Activated naive CD4-positive, alpha-beta T cell treated with anti-CD3 and anti-CD28 coated beads, Interleukin-2, amount 10 ng/mL, durations not matched to agents 7 days and 5 days (primary cell): ENCODE data around the gene PIAS4.

Source experiments
- CTCF ChIA-PET: fragments of 350-600 bp; sonication (Branson Sonifier 250); formaldehyde crosslinking; loops from one replicate; lab custom pipeline; 2021; ENCODE audit warnings: antibody characterized with exemption; lab: Charles Lee
- DNase-seq: peaks from one replicate; pipeline ENCODE4 v3.0.0-alpha.2; 2020
- H3K27ac Mint-ChIP-seq: one replicate; pipeline ENCODE4 v1.8.0; 2021; ENCODE audit warnings: mild to moderate bottlenecking, moderate library complexity, mixed read lengths
- H3K27me3 Mint-ChIP-seq: one replicate; pipeline ENCODE4 v1.8.0; 2021; ENCODE audit warnings: mild to moderate bottlenecking, mixed read lengths
- H3K36me3 Mint-ChIP-seq: one replicate; pipeline ENCODE4 v1.8.0; 2021; ENCODE audit warnings: mixed read lengths
- H3K4me1 Mint-ChIP-seq: one replicate; pipeline ENCODE4 v1.8.0; 2021; ENCODE audit warnings: mixed read lengths
- H3K4me3 Mint-ChIP-seq: one replicate; pipeline ENCODE4 v1.8.0; 2021; ENCODE audit warnings: mild to moderate bottlenecking, moderate library complexity, mixed read lengths
- H3K9me3 Mint-ChIP-seq: one replicate; pipeline ENCODE4 v1.8.0; 2021; ENCODE audit warnings: mixed read lengths

PIAS4 gene

DNA sequence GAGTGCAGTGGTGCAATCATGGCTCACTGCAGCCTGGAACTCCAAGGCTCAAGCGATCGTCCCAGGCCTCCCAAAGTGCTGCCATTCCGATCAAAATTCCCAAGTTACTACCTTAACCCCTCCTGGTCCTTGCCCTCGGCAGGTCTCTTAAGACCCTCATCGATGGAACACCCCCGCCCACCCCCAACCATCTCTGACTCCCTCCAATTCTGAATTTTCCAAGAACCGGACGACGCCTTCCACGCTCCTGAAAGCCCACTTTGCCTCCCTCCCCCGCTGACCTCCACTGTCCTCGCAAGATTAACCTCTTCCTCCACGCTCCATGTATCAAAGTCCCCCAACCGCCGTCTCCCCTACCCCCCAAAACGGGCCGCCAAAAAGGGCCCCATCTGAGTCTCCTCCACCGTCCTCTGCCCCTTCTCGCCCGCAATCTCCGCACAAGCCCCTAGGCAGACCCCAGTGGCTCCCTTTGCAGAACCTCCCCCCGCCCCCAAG is 37.2 kb upstream of the PIAS4 start:
- Mint-ChIP-seq H3K27me3 (no peaks in the 10 kb centered on the region), H3K9me3 (no peaks in the 10 kb centered on the region), H3K36me3 (peaks cover 19% of the 10 kb centered on the region), H3K27ac (peak overlapping the region; percentile 59), H3K4me1 (peaks cover 29% of the 10 kb centered on the region), H3K4me3 (peak overlapping the region; percentile 90)
- CTCF ChIA-PET, result interaction anchor here (1.1 kb wide), 1 partner anchor 17 kb away, joined by 5 read pairs; no protein-coding TSS in a partner anchor
- DNase-seq, result no peak

DNA sequence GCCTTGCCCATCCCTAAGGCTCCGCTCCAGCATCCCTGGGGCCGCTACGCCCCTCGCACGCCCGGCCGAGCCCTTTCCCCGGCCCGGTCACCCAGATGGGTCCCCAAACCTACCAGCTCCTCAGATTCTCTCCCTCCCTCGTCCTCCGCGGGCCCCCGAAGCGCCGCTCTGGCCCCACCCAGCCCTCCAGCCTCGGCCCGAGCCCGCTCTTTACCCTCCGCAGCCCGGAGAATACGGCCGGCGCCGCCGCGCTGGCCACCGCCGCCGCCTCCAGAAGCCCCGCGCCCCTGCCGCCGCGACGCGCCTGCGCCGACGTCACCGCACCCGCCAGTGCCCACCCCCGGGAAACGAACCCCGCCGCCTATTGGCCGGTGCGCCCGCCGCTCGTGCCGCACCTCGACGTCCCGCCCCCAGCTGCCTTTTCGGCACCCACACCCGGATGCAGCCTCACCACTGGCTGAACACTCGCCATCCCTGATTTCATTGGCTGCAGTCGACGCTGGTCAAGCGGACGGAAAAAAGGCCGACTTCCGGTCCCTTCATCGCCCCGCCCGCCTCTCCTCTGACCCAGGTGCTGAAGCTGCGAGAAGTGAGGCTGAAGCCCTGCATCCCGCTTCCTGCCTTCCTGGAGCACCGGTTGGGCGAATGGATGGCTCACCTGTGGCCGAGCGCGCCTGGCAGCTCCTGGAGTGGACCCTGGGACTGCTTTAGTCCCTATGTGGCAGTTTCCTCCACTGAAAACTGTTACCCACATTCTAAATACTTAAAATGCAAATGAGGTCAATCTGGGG is 36.5 kb upstream of the PIAS4 start, which contains the start of gene DAPK3:
DAPK3 (minus strand) TSS at position 292 of the 791 bp plus-strand sequence. CDS start 1,364 bp downstream, outside the sequence.
- peaks cover 29% of the 10 kb centered on the region for H3K4me1 Mint-ChIP-seq
- H3K36me3 Mint-ChIP-seq, result peaks cover 24% of the 10 kb centered on the region
- H3K9me3 Mint-ChIP-seq, result no peaks in the 10 kb centered on the region

DNA sequence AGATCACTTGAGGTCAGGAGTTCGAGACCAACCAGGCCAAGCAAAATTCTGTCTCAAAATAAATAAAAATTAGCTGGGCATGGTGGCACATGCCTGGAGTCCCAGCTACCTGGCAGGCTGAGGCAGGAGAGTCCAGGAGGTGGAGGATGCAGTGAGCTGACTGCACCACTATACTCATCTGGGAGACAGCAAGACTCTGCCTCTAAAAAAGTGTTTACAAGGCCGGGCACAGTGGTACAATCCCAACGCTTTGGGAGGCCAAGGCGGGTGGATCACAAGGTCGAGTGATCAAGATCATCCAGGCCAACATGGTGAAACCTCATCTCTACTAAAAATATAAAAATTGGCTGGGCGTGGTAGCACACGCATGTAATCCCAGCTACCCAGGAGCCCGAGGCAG is 32.4 kb upstream of the PIAS4 start:
- H3K4me3 Mint-ChIP-seq, result no peak overlapping the region
- no peak overlapping the region for H3K27ac Mint-ChIP-seq

More for the DNA sequence above, 36.5 kb upstream of the PIAS4 start, which contains the start of gene DAPK3:
- Mint-ChIP-seq H3K4me3 (peak within 1 kb of the TSS; percentile 90), H3K27ac (peak within 1 kb of the TSS; percentile 89), H3K27me3 (no peaks in the 10 kb centered on the region)
- CTCF ChIA-PET, result interaction anchor here (0.8 to 1.1 kb wide), 2 partner anchors 13 to 17 kb away, joined by 3 to 5 read pairs; no protein-coding TSS in a partner anchor
- DNase-seq, result peak; percentile 96

DNA sequence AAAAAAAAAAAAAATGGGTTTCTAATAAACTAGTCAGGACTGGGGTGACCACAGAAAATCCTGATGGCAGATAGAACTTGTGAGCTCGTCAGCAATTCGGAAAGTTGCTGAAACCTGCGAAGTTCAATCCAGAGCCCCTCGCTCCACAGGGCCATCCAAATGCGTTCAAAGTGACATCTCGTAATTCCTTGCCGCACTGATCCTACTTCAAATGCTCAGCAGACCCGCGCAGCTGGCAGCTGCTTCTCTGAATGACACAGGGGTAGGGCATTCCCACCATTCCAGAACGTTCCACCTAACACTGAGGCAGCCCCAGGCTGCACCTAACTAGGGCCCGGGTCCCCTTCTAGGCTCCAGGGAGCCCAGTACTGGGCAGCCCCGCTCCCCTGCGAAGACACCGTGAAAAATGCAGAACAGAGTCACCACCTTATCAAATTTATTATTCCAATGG is 31.9 kb upstream of the PIAS4 start:
- Mint-ChIP-seq H3K4me3 (no peak overlapping the region), H3K27ac (no peak overlapping the region), H3K4me1 (peaks cover 14% of the 10 kb centered on the region), H3K36me3 (peaks cover 32% of the 10 kb centered on the region), H3K27me3 (no peaks in the 10 kb centered on the region), H3K9me3 (no peaks in the 10 kb centered on the region)
- CTCF ChIA-PET, result no interaction called here
- no peak for DNase-seq

More for the DNA sequence above, 32.4 kb upstream of the PIAS4 start:
- no peaks in the 10 kb centered on the region for H3K27me3 Mint-ChIP-seq
- peaks cover 32% of the 10 kb centered on the region for H3K36me3 Mint-ChIP-seq
- H3K4me1 Mint-ChIP-seq, result peaks cover 19% of the 10 kb centered on the region
- CTCF ChIA-PET, result no interaction called here
- DNase-seq, result no peak
- no peaks in the 10 kb centered on the region for H3K9me3 Mint-ChIP-seq

DNA sequence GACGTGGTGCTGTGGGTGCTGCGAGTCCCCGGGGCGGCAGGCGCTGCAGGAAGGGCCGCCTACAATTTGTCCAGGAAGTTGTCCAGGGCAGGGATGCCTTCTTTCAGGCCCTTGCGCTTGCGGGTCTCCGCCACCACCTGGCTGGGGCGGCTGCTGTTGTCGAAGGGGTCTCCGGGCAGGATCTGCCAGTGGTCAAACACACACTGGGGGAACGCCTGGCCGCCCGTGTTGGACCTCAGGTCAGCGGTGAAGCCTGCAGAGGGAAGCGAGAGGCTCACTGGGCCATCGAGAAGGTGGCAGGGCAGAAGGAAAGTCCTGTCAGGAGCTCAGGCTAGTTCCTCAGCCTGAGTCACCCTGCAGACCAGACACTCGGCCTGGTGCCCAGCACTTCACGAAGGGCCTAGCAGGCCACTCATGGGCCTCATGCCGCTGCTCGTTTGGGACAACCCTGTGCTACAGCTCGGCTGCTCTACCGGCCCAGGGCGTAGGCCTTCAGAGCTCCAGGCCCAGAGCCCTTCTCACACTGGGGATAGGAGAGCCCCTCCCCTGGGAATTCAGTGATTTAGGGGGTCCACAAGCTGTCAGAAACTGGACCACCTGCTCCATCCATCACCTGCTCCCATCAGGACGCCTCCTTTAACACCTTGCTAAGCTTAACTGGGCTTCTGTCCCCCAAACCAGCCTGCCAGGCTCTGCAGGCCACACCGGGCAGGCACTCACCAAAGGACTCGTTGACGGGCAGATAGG is 30.9 kb upstream of the PIAS4 start:
- H3K36me3 Mint-ChIP-seq, result peaks cover 37% of the 10 kb centered on the region
- CTCF ChIA-PET, result no interaction called here
- no peak overlapping the region for H3K4me3 Mint-ChIP-seq
- no peaks in the 10 kb centered on the region for H3K27me3 Mint-ChIP-seq
- no peak overlapping the region for H3K27ac Mint-ChIP-seq
- H3K4me1 Mint-ChIP-seq, result peaks cover 12% of the 10 kb centered on the region
- no peak for DNase-seq
- H3K9me3 Mint-ChIP-seq, result no peaks in the 10 kb centered on the region

DNA sequence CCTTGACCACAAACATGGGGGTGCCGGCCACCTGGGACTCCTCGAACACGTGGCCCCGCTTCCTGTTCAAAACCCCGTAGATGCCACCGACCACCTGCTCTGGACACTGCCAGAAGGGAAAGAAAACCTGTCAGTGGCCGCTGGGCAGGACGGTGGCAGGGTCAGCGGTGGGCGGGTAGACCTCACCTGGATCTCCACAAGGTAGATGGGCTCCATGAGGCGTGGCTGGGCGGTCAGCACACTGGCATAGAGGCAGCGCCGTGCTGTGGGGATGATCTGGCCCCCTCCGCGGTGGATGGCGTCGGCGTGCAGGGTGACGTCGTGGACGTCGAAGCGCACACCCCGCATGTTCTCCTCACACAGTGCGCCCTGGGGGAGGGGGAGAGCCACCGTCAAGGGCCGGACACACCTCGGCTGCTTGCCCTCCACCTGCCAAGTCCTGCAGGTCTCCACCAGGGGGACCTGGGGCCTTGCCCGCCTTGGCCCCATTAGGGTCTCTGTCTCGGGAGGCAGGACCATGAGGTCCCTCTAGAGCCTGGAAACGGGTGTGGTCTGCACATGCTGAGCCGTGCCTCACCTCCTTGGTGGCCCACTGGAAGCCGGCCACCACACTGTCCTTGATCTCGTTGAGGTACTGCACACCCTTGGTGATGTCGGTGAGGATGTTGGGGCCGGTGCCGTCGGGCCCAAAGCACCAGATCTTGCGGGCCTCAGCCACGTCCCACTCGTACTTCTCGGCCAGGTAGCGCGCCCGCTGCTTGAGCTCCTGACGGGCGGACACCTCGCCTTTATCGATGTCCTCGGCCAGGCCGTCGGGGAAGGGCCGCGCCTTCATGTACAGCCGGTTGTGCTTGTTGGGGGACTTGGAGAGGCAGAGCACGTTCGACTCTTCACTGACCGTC is 30.0 kb upstream of the PIAS4 start:
- Mint-ChIP-seq H3K27ac (no peak overlapping the region), H3K36me3 (peaks cover 45% of the 10 kb centered on the region), H3K9me3 (no peaks in the 10 kb centered on the region), H3K4me3 (no peak overlapping the region), H3K4me1 (peaks cover 13% of the 10 kb centered on the region), H3K27me3 (no peaks in the 10 kb centered on the region)
- CTCF ChIA-PET, result no interaction called here
- no peak for DNase-seq

DNA sequence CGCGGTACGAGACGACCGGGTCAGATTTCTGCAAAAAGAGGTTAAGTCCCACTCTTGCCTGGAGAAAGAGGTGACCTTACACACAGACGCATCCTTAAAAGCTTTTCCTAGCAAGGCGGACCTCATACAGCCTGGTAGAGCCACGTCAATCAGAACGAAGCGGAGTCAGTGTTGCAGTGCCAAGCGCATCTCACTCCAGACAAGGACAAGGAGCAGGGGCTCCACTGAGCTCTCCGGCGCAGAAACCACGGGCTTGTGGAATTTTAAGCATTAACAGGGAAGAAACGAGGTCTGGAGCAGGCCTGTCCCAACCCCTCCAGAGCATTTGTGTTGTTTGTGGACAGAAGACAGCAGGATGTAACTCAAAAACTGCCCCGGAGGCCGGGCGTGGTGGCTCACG is 29.4 kb upstream of the PIAS4 start:
- Mint-ChIP-seq H3K9me3 (no peaks in the 10 kb centered on the region), H3K4me1 (peaks cover 20% of the 10 kb centered on the region), H3K4me3 (no peak overlapping the region), H3K36me3 (peaks cover 49% of the 10 kb centered on the region), H3K27me3 (no peaks in the 10 kb centered on the region), H3K27ac (no peak overlapping the region)
- CTCF ChIA-PET, result no interaction called here
- no peak for DNase-seq

DNA sequence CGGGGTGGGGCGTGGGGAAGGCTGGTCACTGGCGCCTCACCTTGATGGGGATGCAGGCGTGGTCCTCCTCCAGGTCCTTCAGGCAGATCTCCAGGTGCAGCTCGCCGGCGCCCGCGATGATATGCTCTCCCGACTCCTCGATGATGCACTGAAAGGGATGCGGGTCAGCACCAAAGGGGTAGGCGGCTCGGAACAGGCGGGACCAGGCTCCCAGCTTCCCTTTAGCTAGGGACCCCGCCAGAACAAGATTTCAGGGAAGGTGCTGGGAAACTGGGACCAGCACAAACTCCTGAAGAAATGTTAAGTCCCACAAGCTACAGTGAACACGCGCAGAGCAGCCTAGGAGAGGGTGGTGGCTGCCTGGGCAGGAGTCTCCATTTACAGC is 28.3 kb upstream of the PIAS4 start:
- Mint-ChIP-seq H3K9me3 (no peaks in the 10 kb centered on the region), H3K27ac (no peak overlapping the region), H3K4me1 (peaks cover 31% of the 10 kb centered on the region), H3K27me3 (no peaks in the 10 kb centered on the region), H3K4me3 (no peak overlapping the region), H3K36me3 (peaks cover 59% of the 10 kb centered on the region)
- no peak for DNase-seq
- CTCF ChIA-PET, result no interaction called here

DNA sequence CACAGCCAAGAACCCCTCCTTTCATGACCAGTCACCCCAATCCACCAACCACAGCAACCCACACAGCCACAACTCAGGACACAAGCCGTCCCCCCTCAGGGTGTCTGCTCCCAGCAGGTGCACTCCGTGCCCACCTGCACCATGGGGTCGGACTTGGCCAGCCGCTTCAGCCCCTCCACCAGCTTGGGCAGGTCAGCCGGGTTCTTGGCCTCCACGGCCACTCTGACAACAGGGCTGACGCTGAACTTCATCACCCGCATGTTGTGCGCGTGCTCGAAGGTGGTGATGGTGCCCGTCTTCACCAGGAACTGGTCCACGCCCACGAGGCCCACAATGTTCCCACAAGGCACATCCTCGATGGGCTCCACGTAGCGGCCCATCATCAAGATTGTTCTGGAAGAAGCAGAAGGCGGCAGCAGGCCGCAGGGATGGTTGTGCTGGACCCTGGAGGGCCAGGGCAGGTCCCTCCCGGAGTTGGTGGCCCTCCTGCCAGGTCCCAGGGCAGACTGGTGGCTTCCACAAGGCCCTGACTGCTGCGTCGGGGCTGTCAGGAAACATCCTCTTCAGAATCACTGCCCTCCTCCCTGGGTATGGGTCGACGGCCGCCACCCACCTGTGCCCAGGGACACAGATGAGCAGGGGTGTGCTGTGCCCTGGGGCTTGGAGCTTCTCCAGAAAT is 27.7 kb upstream of the PIAS4 start:
- no peak overlapping the region for H3K27ac Mint-ChIP-seq
- no peak overlapping the region for H3K4me3 Mint-ChIP-seq
- no peaks in the 10 kb centered on the region for H3K27me3 Mint-ChIP-seq
- peaks cover 64% of the 10 kb centered on the region for H3K36me3 Mint-ChIP-seq
- no peaks in the 10 kb centered on the region for H3K9me3 Mint-ChIP-seq
- no peak for DNase-seq
- H3K4me1 Mint-ChIP-seq, result peaks cover 36% of the 10 kb centered on the region
- CTCF ChIA-PET, result no interaction called here

DNA sequence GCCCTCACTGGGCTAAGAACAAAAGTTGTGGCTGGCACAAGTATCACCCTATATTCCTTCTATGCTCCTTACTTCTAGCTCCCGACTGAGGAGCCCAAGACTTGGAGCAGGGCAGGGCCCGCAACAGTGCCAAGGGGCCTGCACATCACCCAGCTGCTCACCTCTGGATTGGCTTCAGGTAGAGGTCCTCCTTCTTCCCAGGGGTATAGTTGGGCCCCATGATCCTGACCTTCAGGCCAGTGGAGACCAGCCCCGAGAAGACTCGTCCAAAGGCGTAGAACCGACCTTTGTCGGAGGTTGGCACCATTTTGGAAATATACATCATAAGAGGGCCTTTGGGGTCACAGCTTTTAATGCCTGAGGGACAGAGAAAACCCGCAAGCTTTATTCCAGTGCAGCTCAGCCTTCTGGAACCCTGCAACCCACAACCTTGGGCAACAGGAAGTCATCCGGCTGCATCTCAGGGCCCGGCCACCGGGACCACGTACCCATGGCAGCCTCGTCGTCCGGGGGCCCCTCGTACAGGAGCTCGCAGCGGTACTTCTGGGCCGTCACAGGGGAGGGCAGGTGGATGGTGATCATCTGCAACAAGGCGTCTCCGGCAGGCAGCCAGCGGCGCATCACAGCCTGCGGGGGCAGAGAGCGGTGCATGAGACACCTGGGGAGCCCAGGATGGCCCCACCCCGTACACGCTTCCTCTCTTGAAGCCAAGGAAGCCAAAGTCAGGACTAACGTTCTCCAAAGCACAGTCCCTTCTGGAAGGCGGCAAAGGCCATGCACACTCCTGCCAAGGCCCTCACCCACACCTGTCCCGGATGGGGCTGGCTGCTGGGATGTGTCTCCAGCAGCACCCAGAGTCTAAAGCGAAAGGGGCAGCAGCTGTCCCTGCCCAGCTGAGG is 26.9 kb upstream of the PIAS4 start:
- CTCF ChIA-PET, result no interaction called here
- no peaks in the 10 kb centered on the region for H3K9me3 Mint-ChIP-seq
- peaks cover 66% of the 10 kb centered on the region for H3K36me3 Mint-ChIP-seq
- peaks cover 42% of the 10 kb centered on the region for H3K4me1 Mint-ChIP-seq
- no peaks in the 10 kb centered on the region for H3K27me3 Mint-ChIP-seq
- no peak for DNase-seq
- no peak overlapping the region for H3K27ac Mint-ChIP-seq
- H3K4me3 Mint-ChIP-seq, result no peak overlapping the region

DNA sequence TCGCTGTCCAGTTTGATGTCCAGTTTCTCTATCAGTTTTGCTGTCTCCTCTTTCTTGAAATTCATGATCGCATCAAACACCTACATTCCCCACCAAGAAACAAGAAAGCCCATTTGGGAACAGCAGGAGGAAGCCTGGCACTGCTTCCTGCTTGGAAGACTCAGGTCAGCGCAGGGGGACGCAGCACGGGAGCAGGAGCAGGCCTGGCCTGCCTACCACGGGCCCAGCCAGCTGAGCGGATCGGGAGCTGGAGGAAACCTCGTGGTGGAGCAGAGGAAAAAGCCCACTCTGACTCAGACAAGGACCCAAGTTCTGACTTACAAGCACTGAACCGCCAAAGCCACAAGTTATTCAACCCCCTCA is 26.2 kb upstream of the PIAS4 start:
- H3K4me3 Mint-ChIP-seq, result peak overlapping the region; percentile 23
- H3K4me1 Mint-ChIP-seq, result peaks cover 49% of the 10 kb centered on the region
- no peak overlapping the region for H3K27ac Mint-ChIP-seq
- DNase-seq, result no peak
- no peaks in the 10 kb centered on the region for H3K27me3 Mint-ChIP-seq
- peaks cover 59% of the 10 kb centered on the region for H3K36me3 Mint-ChIP-seq
- no peaks in the 10 kb centered on the region for H3K9me3 Mint-ChIP-seq
- CTCF ChIA-PET, result no interaction called here

DNA sequence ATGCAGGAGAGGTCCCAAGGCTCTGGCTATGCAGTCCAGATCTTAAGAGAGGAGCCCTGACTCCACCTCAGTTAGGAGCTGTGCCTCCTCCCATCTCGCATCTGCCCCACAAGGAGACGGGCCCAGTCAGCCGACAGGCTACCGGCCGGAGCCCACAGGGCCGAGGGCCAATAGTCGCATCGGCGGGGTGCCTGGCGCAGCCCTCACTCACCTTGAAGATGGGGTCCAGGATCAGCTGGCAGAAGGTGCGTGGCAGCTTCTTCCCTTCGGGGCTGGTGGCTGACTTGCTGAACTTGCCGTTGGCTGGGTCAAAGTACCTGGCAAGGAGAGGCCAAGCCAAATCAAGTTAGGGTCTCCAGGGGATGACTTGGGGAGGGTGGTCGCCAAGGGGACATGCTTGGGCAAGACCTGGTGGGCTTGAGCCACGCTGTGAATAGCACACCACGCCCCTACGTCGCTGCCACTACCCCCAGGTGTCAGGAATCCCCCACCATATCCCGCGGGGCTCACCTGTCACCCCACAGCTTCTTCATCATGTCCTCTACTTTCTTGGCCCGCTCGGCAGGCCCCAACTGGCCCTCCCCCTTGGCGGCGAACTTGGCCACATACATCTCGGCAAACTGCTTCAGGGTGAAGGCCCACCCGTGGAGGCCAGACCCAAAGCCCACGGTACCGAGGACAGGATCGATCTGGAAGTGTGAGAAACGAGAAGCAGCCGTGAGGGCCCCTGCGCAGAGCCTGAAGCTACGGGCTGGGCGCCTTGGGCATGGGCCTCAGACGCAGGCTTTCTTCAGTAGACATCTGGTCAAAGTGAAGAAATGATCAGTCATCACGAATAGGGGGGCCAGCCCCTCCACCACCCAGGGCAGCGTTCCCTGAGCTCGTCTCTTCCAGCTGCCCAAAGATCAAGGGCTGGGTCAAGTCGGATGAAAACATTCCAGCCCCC is 25.5 kb upstream of the PIAS4 start:
- CTCF ChIA-PET, result interaction anchor here (0.9 kb wide), 1 partner anchor 205 kb away, joined by 3 read pairs; no protein-coding TSS in a partner anchor
- Mint-ChIP-seq H3K36me3 (peaks cover 56% of the 10 kb centered on the region), H3K9me3 (no peaks in the 10 kb centered on the region), H3K4me1 (peaks cover 55% of the 10 kb centered on the region), H3K27ac (no peak overlapping the region), H3K4me3 (peak overlapping the region; percentile 41), H3K27me3 (no peaks in the 10 kb centered on the region)
- no peak for DNase-seq
